ENCODE data around the gene ZNF14.
"Not testable (repeated sequence)": the region's sequence is repeated elsewhere in the genome, so short reads cannot be mapped to it uniquely, and the experiment has no call there.

Gene ZNF14

GRCh38 chr19:19689023-19689422 lies 43.9 kb downstream of the ZNF14 start:
- not testable (repeated sequence) for DNase-seq (ENCODE audit: low spot score); H3K27me3 Mint-ChIP-seq (ENCODE audit: low read depth); H3K27ac Mint-ChIP-seq; H3K4me1 Mint-ChIP-seq (ENCODE audit: low read depth); H3K4me3 Mint-ChIP-seq
- peaks cover 22% of the 10 kb centered on the region for H3K9me3 Mint-ChIP-seq
- peaks cover 28% of the 10 kb centered on the region for H3K36me3 Mint-ChIP-seq (ENCODE audit: low read depth)

GRCh38 chr19:19687090-19687489 lies 45.8 kb downstream of the ZNF14 start:
- no peaks in the 10 kb centered on the region for H3K4me1 Mint-ChIP-seq (ENCODE audit: low read depth)
- H3K27me3 Mint-ChIP-seq (ENCODE audit: low read depth): no peaks in the 10 kb centered on the region
- H3K9me3 Mint-ChIP-seq: peaks cover 33% of the 10 kb centered on the region
- H3K36me3 Mint-ChIP-seq (ENCODE audit: low read depth): peaks cover 45% of the 10 kb centered on the region
- no peak overlapping the region for H3K27ac Mint-ChIP-seq
- no peak overlapping the region for H3K4me3 Mint-ChIP-seq
- no peak for DNase-seq (ENCODE audit: low spot score)

- H3K36me3 Mint-ChIP-seq (ENCODE audit: low read depth): peaks cover 49% of the 10 kb centered on the region
- H3K4me3 Mint-ChIP-seq: no peak overlapping the region
- peaks cover 33% of the 10 kb centered on the region for H3K9me3 Mint-ChIP-seq
- DNase-seq (ENCODE audit: low spot score): no peak
- no peaks in the 10 kb centered on the region for H3K27me3 Mint-ChIP-seq (ENCODE audit: low read depth)
- no peaks in the 10 kb centered on the region for H3K4me1 Mint-ChIP-seq (ENCODE audit: low read depth)
- no peak overlapping the region for H3K27ac Mint-ChIP-seq
These were observed 46.3 kb downstream of the ZNF14 start for GRCh38 chr19:19686580-19686979.

GRCh38 chr19:19686119-19686518 lies 46.8 kb downstream of the ZNF14 start:
- Mint-ChIP-seq H3K9me3 (peaks cover 38% of the 10 kb centered on the region), H3K36me3 (ENCODE audit: low read depth) (peaks cover 53% of the 10 kb centered on the region)
- not testable (repeated sequence) for H3K4me3 Mint-ChIP-seq; H3K4me1 Mint-ChIP-seq (ENCODE audit: low read depth); DNase-seq (ENCODE audit: low spot score); H3K27me3 Mint-ChIP-seq (ENCODE audit: low read depth); H3K27ac Mint-ChIP-seq

- Mint-ChIP-seq H3K36me3 (ENCODE audit: low read depth) (peaks cover 95% of the 10 kb centered on the region), H3K4me3 (no peak overlapping the region), H3K27me3 (ENCODE audit: low read depth) (no peaks in the 10 kb centered on the region), H3K4me1 (ENCODE audit: low read depth) (no peaks in the 10 kb centered on the region), H3K27ac (no peak overlapping the region), H3K9me3 (peaks cover 73% of the 10 kb centered on the region)
- no peak for DNase-seq (ENCODE audit: low spot score)
These were observed 53.5 kb downstream of the ZNF14 start for GRCh38 chr19:19679176-19680073.

GRCh38 chr19:19677579-19677978 lies 55.3 kb downstream of the ZNF14 start:
- H3K4me3 Mint-ChIP-seq: no peak overlapping the region

GRCh38 chr19:19674315-19674714 lies 58.6 kb downstream of the ZNF14 start:
- no peak overlapping the region for H3K4me3 Mint-ChIP-seq
- no peaks in the 10 kb centered on the region for H3K27me3 Mint-ChIP-seq (ENCODE audit: low read depth)
- no peak overlapping the region for H3K27ac Mint-ChIP-seq
- H3K36me3 Mint-ChIP-seq (ENCODE audit: low read depth): peaks cover 92% of the 10 kb centered on the region
- DNase-seq (ENCODE audit: low spot score): no peak
- H3K4me1 Mint-ChIP-seq (ENCODE audit: low read depth): peaks cover 5% of the 10 kb centered on the region
- H3K9me3 Mint-ChIP-seq: peaks cover 57% of the 10 kb centered on the region

More at GRCh38 chr19:19677579-19677978, 55.3 kb downstream of the ZNF14 start:
- no peaks in the 10 kb centered on the region for H3K4me1 Mint-ChIP-seq (ENCODE audit: low read depth)
- no peak for DNase-seq (ENCODE audit: low spot score)
- peaks cover 64% of the 10 kb centered on the region for H3K9me3 Mint-ChIP-seq
- peaks cover 93% of the 10 kb centered on the region for H3K36me3 Mint-ChIP-seq (ENCODE audit: low read depth)
- no peak overlapping the region for H3K27ac Mint-ChIP-seq
- no peaks in the 10 kb centered on the region for H3K27me3 Mint-ChIP-seq (ENCODE audit: low read depth)

GRCh38 chr19:19672816-19673215 lies 60.1 kb downstream of the ZNF14 start:
- Mint-ChIP-seq H3K27me3 (ENCODE audit: low read depth) (no peaks in the 10 kb centered on the region), H3K27ac (no peak overlapping the region), H3K4me1 (ENCODE audit: low read depth) (peaks cover 11% of the 10 kb centered on the region), H3K4me3 (no peak overlapping the region), H3K36me3 (ENCODE audit: low read depth) (peaks cover 83% of the 10 kb centered on the region), H3K9me3 (peaks cover 46% of the 10 kb centered on the region)
- no peak for DNase-seq (ENCODE audit: low spot score)

GRCh38 chr19:19670070-19670551 lies 62.8 kb downstream of the ZNF14 start:
- Mint-ChIP-seq H3K4me1 (ENCODE audit: low read depth) (peaks cover 13% of the 10 kb centered on the region), H3K27me3 (ENCODE audit: low read depth) (no peaks in the 10 kb centered on the region), H3K36me3 (ENCODE audit: low read depth) (peaks cover 63% of the 10 kb centered on the region), H3K9me3 (peaks cover 25% of the 10 kb centered on the region), H3K4me3 (peak overlapping the region; percentile 86), H3K27ac (peak overlapping the region; percentile 97)
- no peak for DNase-seq (ENCODE audit: low spot score)

- H3K9me3 Mint-ChIP-seq: peaks cover 17% of the 10 kb centered on the region
- H3K36me3 Mint-ChIP-seq (ENCODE audit: low read depth): peaks cover 51% of the 10 kb centered on the region
These were observed 64.5 kb downstream of the ZNF14 start, which contains the start of gene ZNF101 for GRCh38 chr19:19668230-19669012. Gene ZNF101, plus strand, starts transcription at chr19:19668839. Its CDS starts 125 bp downstream, at chr19:19668964.

GRCh38 chr19:19665420-19665948 lies 67.4 kb downstream of the ZNF14 start:
- not testable (repeated sequence) for H3K27ac Mint-ChIP-seq; DNase-seq (ENCODE audit: low spot score); H3K27me3 Mint-ChIP-seq (ENCODE audit: low read depth); H3K9me3 Mint-ChIP-seq
- peaks cover 33% of the 10 kb centered on the region for H3K4me1 Mint-ChIP-seq (ENCODE audit: low read depth)
- H3K4me3 Mint-ChIP-seq: peak overlapping the region; percentile 34
- H3K36me3 Mint-ChIP-seq (ENCODE audit: low read depth): peaks cover 40% of the 10 kb centered on the region

More at GRCh38 chr19:19668230-19669012, 64.5 kb downstream of the ZNF14 start, which contains the start of gene ZNF101:
- H3K4me3 Mint-ChIP-seq: peak within 1 kb of the TSS; percentile 88
- H3K4me1 Mint-ChIP-seq (ENCODE audit: low read depth): peaks cover 15% of the 10 kb centered on the region
- DNase-seq (ENCODE audit: low spot score): peak; percentile 95
- peak within 1 kb of the TSS; percentile 97 for H3K27ac Mint-ChIP-seq
- no peaks in the 10 kb centered on the region for H3K27me3 Mint-ChIP-seq (ENCODE audit: low read depth)

GRCh38 chr19:19663256-19664120 lies 69.4 kb downstream of the ZNF14 start, which contains the start of gene ATP13A1:
Gene ATP13A1, minus strand, starts transcription at chr19:19663676. Its CDS starts 10 bp downstream, at chr19:19663666.
- DNase-seq (ENCODE audit: low spot score): peak; percentile 94
- H3K27me3 Mint-ChIP-seq (ENCODE audit: low read depth): no peaks in the 10 kb centered on the region

GRCh38 chr19:19662871-19663255 lies 70.0 kb downstream of the ZNF14 start:
- Mint-ChIP-seq H3K36me3 (ENCODE audit: low read depth) (peaks cover 38% of the 10 kb centered on the region), H3K27me3 (ENCODE audit: low read depth) (no peaks in the 10 kb centered on the region), H3K4me3 (peak overlapping the region; percentile 90), H3K27ac (peak overlapping the region; percentile 90), H3K9me3 (peaks cover 4% of the 10 kb centered on the region), H3K4me1 (ENCODE audit: low read depth) (peaks cover 24% of the 10 kb centered on the region)
- no peak for DNase-seq (ENCODE audit: low spot score)

More at GRCh38 chr19:19663256-19664120, 69.4 kb downstream of the ZNF14 start, which contains the start of gene ATP13A1:
- peaks cover 37% of the 10 kb centered on the region for H3K36me3 Mint-ChIP-seq (ENCODE audit: low read depth)
- H3K9me3 Mint-ChIP-seq: peaks cover 4% of the 10 kb centered on the region
- peak within 1 kb of the TSS; percentile 99 for H3K27ac Mint-ChIP-seq
- H3K4me3 Mint-ChIP-seq: peak within 1 kb of the TSS; percentile 91
- peaks cover 30% of the 10 kb centered on the region for H3K4me1 Mint-ChIP-seq (ENCODE audit: low read depth)
